OCI-LY1 (cell line): ENCODE measurements around the gene EMID1.

ENCODE experiments used
- H2AFZ ChIP-seq: fragments of 200-600 bp; sonication (generic), shearing (Covaris generic); 2 replicates; pipeline ENCODE4 v1.6.0; 2014; ENCODE audit warnings: antibody characterized with exemption, mild to moderate bottlenecking, low read length
- H3F3A ChIP-seq: fragments of 200-600 bp; sonication (generic), shearing (Covaris generic); 2 replicates; pipeline ENCODE4 v1.6.0; 2014; ENCODE audit warnings: mild to moderate bottlenecking, antibody characterized with exemption, low read length, moderate library complexity; ENCODE audit not compliant: insufficient read depth
- H3K27ac ChIP-seq: fragments of 200-600 bp; sonication (generic); 2 replicates; pipeline ENCODE4 v1.5.1; 2014; ENCODE audit warnings: low read length, mixed run types, mild to moderate bottlenecking, low read depth; ENCODE audit not compliant: poor library complexity, severe bottlenecking
- H3K27me3 ChIP-seq: fragments of 200-600 bp; sonication (generic); 2 replicates; pipeline ENCODE4 v1.6.0; 2014; ENCODE audit warnings: antibody characterized with exemption, mild to moderate bottlenecking, low read length, moderate library complexity; ENCODE audit not compliant: insufficient read depth
- H3K36me3 ChIP-seq: fragments of 200-600 bp; sonication (generic); 2 replicates; pipeline ENCODE4 v1.6.1; 2014; ENCODE audit warnings: mild to moderate bottlenecking, antibody characterized with exemption, low read length, moderate library complexity, mixed read lengths; ENCODE audit not compliant: insufficient read depth
- H3K4me1 ChIP-seq: fragments of 200-600 bp; sonication (generic); 2 replicates; pipeline ENCODE4 v1.5.1; 2014; ENCODE audit warnings: mild to moderate bottlenecking, low read length, moderate library complexity; ENCODE audit not compliant: insufficient read depth, severe bottlenecking
- H3K4me2 ChIP-seq: fragments of 200-600 bp; sonication (generic), shearing (Covaris generic); 2 replicates; pipeline ENCODE4 v1.6.1; 2014; ENCODE audit warnings: low read length
- H3K4me3 ChIP-seq: fragments of 200-600 bp; sonication (generic); 2 replicates; pipeline ENCODE4 v1.5.1; 2014; ENCODE audit warnings: low read length, low read depth, mild to moderate bottlenecking, mixed read lengths; ENCODE audit not compliant: poor library complexity, severe bottlenecking
- H3K79me2 ChIP-seq: fragments of 200-600 bp; shearing (Covaris generic); 2 replicates; pipeline ENCODE4 v1.6.1; 2016; ENCODE audit warnings: mixed run types, low read length, mixed read lengths; ENCODE audit not compliant: insufficient read depth
- H3K9ac ChIP-seq: fragments of 200-600 bp; sonication (generic), shearing (Covaris generic); 2 replicates; pipeline ENCODE4 v1.6.1; 2014; ENCODE audit warnings: mild to moderate bottlenecking, low read length, mixed read lengths
- H3K9me2 ChIP-seq: fragments of 200-600 bp; sonication (generic), shearing (Covaris generic); 2 replicates; pipeline ENCODE4 v1.6.1; 2014; ENCODE audit warnings: low read depth, mild to moderate bottlenecking, low read length, mixed read lengths
- H3K9me3 ChIP-seq: fragments of 200-600 bp; shearing (Covaris generic); 2 replicates; pipeline ENCODE4 v1.6.1; 2014; ENCODE audit warnings: low read length, mixed read lengths
- H4K20me1 ChIP-seq: fragments of 200-600 bp; sonication (generic), shearing (Covaris generic); 2 replicates; pipeline ENCODE4 v1.6.0; 2016; ENCODE audit warnings: mild to moderate bottlenecking, low read length; ENCODE audit not compliant: insufficient read depth
- EZH2 ChIP-seq: fragments of 200-600 bp; sonication (generic), shearing (Covaris generic); IDR thresholded peaks from 2 replicates; pipeline ENCODE4 v1.8.0; 2017; ENCODE audit warnings: borderline replicate concordance, mixed run types, mild to moderate bottlenecking, antibody characterized with exemption, low read length, moderate library complexity, mixed read lengths
- TF ChIP-seq, protein P1 (sequence below): fragments of 200-600 bp; sonication (generic), shearing (Covaris generic); IDR thresholded peaks from 2 replicates; pipeline ENCODE4 v1.5.1; 2017; ENCODE audit warnings: mild to moderate bottlenecking, antibody characterized with exemption, low read length, moderate library complexity, mixed read lengths

EMID1 gene

DNA sequence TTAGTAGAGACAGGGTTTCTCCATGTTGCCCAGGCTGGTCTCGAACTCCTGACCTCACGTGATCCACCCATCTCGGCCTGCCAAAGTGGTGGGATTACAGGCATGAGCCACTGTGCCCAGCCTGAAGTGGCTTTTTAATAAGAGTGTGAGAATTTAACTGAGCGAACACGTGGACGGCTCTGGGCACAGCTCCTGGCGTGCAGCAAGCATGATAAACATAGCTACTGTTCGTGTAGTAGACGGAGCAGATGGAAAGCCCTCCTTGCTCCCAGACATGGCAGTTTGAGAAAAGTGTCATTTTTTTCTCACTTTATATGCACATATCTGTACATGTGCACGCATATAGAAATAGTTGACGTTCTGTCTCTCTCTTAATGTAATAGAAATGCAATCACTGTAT is 7.0 kb downstream of the EMID1 start:
- no peaks in the 10 kb centered on the region for H3K9me2 ChIP-seq
- H3K4me1 ChIP-seq, result no peaks in the 10 kb centered on the region
- no peak overlapping the region for H3K9ac ChIP-seq
- H3K9me3 ChIP-seq, result no peaks in the 10 kb centered on the region
- H2AFZ ChIP-seq, result no peak overlapping the region
- H3K27ac ChIP-seq, result no peak overlapping the region
- no peaks in the 10 kb centered on the region for H4K20me1 ChIP-seq
- no peaks in the 10 kb centered on the region for H3F3A ChIP-seq
- H3K4me3 ChIP-seq, result no peak overlapping the region
- H3K79me2 ChIP-seq, result no peaks in the 10 kb centered on the region
- no peak overlapping the region for H3K4me2 ChIP-seq
- TF ChIP-seq, protein P1, sequence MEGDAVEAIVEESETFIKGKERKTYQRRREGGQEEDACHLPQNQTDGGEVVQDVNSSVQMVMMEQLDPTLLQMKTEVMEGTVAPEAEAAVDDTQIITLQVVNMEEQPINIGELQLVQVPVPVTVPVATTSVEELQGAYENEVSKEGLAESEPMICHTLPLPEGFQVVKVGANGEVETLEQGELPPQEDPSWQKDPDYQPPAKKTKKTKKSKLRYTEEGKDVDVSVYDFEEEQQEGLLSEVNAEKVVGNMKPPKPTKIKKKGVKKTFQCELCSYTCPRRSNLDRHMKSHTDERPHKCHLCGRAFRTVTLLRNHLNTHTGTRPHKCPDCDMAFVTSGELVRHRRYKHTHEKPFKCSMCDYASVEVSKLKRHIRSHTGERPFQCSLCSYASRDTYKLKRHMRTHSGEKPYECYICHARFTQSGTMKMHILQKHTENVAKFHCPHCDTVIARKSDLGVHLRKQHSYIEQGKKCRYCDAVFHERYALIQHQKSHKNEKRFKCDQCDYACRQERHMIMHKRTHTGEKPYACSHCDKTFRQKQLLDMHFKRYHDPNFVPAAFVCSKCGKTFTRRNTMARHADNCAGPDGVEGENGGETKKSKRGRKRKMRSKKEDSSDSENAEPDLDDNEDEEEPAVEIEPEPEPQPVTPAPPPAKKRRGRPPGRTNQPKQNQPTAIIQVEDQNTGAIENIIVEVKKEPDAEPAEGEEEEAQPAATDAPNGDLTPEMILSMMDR, result no peak
- no peak for TF ChIP-seq EZH2
- no peaks in the 10 kb centered on the region for H3K36me3 ChIP-seq
- H3K27me3 ChIP-seq, result peaks cover 19% of the 10 kb centered on the region

DNA sequence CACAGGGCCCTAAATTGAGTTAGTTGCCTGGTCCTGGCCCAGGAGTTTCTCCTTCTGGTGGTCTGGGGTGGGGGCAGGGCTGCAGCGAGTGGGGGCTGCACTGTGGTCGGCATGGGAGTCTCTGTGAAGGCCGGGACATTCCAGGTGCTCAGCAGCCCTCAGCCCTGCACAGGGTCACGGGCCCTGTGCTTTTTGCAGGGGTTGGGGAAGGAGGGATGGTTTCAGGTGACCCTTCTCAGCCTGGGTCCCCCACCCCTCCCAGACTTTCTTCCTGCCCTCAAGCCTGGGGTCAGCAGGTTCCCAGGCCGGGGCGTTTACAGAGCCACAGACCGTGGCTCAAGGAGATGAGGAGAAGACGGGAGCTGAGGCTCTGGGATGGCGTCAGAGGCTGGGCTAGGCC is 7.8 kb downstream of the EMID1 start:
- H3K4me3 ChIP-seq, result no peak overlapping the region
- H4K20me1 ChIP-seq, result no peaks in the 10 kb centered on the region
- no peak overlapping the region for H3K9ac ChIP-seq

DNA sequence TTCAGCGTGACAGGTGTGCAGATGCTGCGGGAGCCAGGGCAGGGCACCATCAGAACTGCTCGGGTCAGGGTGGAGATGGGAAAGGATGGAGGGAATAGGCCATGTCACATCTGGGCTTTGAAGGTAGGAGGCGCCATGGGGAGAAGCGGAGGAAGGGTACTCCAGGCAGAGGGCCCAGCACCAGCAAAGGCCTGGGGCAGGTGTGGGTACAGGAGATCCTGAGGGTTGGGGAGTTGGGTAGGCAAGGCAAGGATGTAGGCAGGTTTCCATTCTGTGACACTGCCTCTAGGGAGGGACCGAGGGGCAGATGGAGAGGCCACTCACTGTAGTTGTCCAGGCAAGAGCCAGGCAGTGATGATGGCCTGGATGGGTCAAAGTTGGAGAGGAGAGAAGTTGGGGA is 8.5 kb downstream of the EMID1 start:
- H3K9ac ChIP-seq, result no peak overlapping the region
- no peaks in the 10 kb centered on the region for H4K20me1 ChIP-seq
- no peaks in the 10 kb centered on the region for H3F3A ChIP-seq
- H3K4me2 ChIP-seq, result no peak overlapping the region
- no peak overlapping the region for H2AFZ ChIP-seq
- no peaks in the 10 kb centered on the region for H3K9me2 ChIP-seq
- H3K27me3 ChIP-seq, result peaks cover 19% of the 10 kb centered on the region
- no peaks in the 10 kb centered on the region for H3K36me3 ChIP-seq
- H3K4me1 ChIP-seq, result no peaks in the 10 kb centered on the region
- TF ChIP-seq, protein P1, result no peak
- TF ChIP-seq EZH2, result no peak
- H3K9me3 ChIP-seq, result no peaks in the 10 kb centered on the region
- H3K4me3 ChIP-seq, result no peak overlapping the region
- no peak overlapping the region for H3K27ac ChIP-seq
- no peaks in the 10 kb centered on the region for H3K79me2 ChIP-seq

More for the DNA sequence above, 7.8 kb downstream of the EMID1 start:
- TF ChIP-seq EZH2, result no peak
- TF ChIP-seq, protein P1, result no peak
- no peaks in the 10 kb centered on the region for H3K9me2 ChIP-seq
- H3K27me3 ChIP-seq, result peaks cover 19% of the 10 kb centered on the region
- H3K36me3 ChIP-seq, result no peaks in the 10 kb centered on the region
- no peaks in the 10 kb centered on the region for H3K9me3 ChIP-seq
- no peak overlapping the region for H3K27ac ChIP-seq
- no peak overlapping the region for H2AFZ ChIP-seq
- no peaks in the 10 kb centered on the region for H3K79me2 ChIP-seq
- no peak overlapping the region for H3K4me2 ChIP-seq
- no peaks in the 10 kb centered on the region for H3K4me1 ChIP-seq
- H3F3A ChIP-seq, result no peaks in the 10 kb centered on the region
